22Rv1 (cell line): ENCODE data around the gene KRTAP10-5.

Source experiments
- H3K27ac ChIP-seq: fragments of 450-650 bp; 2 replicates; pipeline ENCODE4 v1.5.1; 2017
- CTCF ChIP-seq: fragments of 450-650 bp; IDR thresholded peaks from 2 replicates; pipeline ENCODE4 v1.5.1; 2017; ENCODE audit warnings: mild to moderate bottlenecking
- ZFX ChIP-seq: fragments of 450-650 bp; IDR thresholded peaks from 2 replicates; pipeline ENCODE4 v1.6.1; 2017; ENCODE audit warnings: antibody characterized with exemption, borderline replicate concordance

Gene KRTAP10-5

GRCh38 chr21:44535963-44536362 lies 44.4 kb downstream of the KRTAP10-5 start:
- H3K27ac ChIP-seq, result no peak overlapping the region
- TF ChIP-seq ZFX, result no peak
- TF ChIP-seq CTCF, result no peak

- TF ChIP-seq ZFX, result no peak
- no peak for TF ChIP-seq CTCF
Observed at GRCh38 chr21:44534688-44535087, 45.7 kb downstream of the KRTAP10-5 start.

DNA sequence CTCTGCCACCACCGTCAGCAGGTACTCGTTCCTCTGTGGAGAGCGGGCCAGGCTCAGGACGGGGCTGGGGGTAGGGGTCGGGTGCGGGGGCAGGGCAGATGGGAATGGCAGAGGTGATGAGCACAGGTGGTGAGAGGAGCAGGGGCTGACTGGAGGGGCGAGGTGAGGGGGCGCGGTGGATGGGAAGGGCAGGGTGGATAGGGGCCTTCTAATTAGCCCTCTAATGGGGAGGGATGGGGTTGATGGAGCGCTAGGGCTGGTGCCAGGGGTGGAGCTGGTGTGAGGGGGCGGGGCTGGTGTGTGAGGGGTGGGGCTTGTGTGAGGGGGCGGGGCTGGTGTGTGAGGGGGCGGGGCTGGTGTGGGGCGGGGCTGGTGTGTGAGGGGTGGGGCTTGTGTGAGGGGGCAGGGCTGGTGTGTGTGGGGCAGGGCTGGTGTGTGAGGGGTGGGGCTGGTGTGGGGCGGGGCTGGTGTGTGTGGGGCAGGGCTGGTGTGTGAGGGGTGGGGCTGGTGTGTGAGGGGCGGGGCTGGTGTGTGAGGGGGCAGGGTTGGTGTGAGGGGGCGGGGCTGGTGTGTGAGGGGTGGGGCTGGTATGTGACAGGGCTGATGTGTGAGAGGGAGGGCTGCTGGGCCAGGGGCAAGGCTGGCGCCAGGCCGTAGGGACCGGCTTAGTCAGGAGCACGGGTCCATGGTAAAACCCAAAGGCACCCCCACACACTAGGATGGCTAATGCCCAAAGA lies 46.3 kb downstream of the KRTAP10-5 start:
- no peak overlapping the region for H3K27ac ChIP-seq
- TF ChIP-seq ZFX, result no peak
- no peak for TF ChIP-seq CTCF

More at GRCh38 chr21:44534688-44535087, 45.7 kb downstream of the KRTAP10-5 start:
- no peak overlapping the region for H3K27ac ChIP-seq

- no peak overlapping the region for H3K27ac ChIP-seq
- TF ChIP-seq CTCF (no peak), ZFX (no peak)
Observed at GRCh38 chr21:44533121-44533890, 47.1 kb downstream of the KRTAP10-5 start.

- no peak overlapping the region for H3K27ac ChIP-seq
- TF ChIP-seq ZFX (no peak), CTCF (no peak)
Observed at GRCh38 chr21:44532712-44533111, 47.7 kb downstream of the KRTAP10-5 start.

DNA sequence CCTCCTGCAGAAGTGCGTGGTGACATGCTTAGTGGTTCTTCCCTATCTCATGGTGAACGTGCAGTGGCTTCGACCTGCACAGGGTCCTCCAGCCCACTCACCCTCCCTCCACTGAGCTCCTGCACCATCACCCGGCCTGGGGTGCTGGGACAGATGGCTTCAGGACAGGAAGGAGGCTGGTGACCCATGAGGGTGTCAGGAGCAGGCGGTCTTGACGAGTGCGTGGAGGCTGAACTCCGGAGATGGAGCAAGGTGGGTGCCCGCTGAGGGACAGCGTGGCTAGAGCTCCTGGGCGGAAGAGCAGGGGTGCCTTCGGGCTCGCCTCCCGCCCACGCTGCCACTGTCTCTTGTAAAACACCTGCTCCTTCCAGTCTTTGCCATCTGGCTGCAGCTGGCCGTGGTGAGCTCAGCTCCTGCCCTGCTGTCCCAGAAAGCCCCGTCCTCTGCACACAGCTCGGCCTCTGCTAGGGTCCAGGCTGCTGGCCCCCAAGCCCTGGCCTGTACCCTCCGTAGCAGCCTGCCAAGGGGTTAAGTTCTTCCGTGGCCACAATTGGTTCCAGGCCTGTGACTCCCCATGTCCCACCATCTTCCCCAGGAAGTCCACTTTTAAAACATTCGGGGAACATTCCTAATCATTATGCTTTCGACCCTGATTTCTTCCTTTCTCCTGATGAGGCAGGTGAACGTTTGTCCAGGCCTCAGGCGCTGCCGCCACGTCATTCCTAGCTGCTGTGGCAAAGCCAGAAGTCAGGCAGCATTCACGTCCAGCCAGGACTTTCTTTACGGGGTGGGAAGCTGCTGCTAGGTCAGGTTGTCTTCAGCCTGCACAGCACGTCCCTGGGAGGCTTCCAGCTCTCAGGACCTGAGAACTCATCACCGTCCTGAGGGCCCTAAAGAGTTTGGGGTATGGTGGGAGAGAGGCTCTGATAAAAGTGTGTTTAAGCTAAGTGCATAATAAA lies 48.5 kb downstream of the KRTAP10-5 start:
- TF ChIP-seq CTCF, result no peak
- no peak for TF ChIP-seq ZFX
- H3K27ac ChIP-seq, result no peak overlapping the region
